KOPT-K1 (cell line): ENCODE data around the gene RP9.

ENCODE experiments used
- H3K27ac ChIP-seq: fragments of 200-600 bp; sonication (generic); 2 replicates; pipeline ENCODE4 v1.5.1; 2016; ENCODE audit warnings: antibody characterized with exemption, mild to moderate bottlenecking, low read depth, low read length; ENCODE audit not compliant: poor library complexity, severe bottlenecking
- H3K36me3 ChIP-seq: fragments of 200-600 bp; sonication (generic); 2 replicates; pipeline ENCODE4 v1.5.1; 2017; ENCODE audit warnings: antibody characterized with exemption, mild to moderate bottlenecking, low read length, moderate library complexity; ENCODE audit not compliant: insufficient read depth
- H3K9me3 ChIP-seq: fragments of 200-600 bp; sonication (generic); 2 replicates; pipeline ENCODE4 v1.5.1; 2017; ENCODE audit warnings: antibody characterized with exemption, low read length, mild to moderate bottlenecking; ENCODE audit not compliant: insufficient read depth, poor library complexity, severe bottlenecking

The RP9 gene

GRCh38 chr7:33061282-33061937 is 47.8 kb downstream of the RP9 start:
- peaks cover 15% of the 10 kb centered on the region; the same call in 1 of the 2 replicates for H3K36me3 ChIP-seq
- H3K27ac ChIP-seq = peak overlapping the region; percentile 80

GRCh38 chr7:33059635-33060034 is 49.6 kb downstream of the RP9 start:
- Histone ChIP-seq H3K9me3 (no peaks in the 10 kb centered on the region), H3K27ac (no peak overlapping the region), H3K36me3 (peaks cover 15% of the 10 kb centered on the region; the same call in 1 of the 2 replicates)

More at GRCh38 chr7:33061282-33061937, 47.8 kb downstream of the RP9 start:
- peaks cover 8% of the 10 kb centered on the region for H3K9me3 ChIP-seq

DNA sequence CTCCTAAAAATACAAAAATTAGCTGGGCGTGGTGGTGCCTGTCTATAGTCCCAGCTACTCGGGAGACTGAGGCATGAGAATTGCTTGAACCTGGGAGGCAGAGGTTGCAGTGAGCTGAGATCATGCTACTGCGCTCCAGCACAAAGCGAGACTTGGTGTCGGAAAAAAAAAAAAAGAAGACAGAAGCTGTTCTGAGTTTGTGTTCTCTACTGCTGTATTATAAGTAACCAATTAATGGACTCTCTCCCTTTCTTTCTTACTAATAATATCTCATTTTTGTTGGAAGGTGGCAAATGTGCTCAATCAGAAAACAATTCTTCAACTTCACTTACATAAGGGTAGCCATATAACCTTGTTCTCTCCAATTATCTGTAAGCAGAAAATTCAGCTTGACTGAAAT is 54.0 kb downstream of the RP9 start:
- Histone ChIP-seq H3K9me3 (no peaks in the 10 kb centered on the region), H3K27ac (no peak overlapping the region), H3K36me3 (peaks cover 15% of the 10 kb centered on the region; the same call in 1 of the 2 replicates)

DNA sequence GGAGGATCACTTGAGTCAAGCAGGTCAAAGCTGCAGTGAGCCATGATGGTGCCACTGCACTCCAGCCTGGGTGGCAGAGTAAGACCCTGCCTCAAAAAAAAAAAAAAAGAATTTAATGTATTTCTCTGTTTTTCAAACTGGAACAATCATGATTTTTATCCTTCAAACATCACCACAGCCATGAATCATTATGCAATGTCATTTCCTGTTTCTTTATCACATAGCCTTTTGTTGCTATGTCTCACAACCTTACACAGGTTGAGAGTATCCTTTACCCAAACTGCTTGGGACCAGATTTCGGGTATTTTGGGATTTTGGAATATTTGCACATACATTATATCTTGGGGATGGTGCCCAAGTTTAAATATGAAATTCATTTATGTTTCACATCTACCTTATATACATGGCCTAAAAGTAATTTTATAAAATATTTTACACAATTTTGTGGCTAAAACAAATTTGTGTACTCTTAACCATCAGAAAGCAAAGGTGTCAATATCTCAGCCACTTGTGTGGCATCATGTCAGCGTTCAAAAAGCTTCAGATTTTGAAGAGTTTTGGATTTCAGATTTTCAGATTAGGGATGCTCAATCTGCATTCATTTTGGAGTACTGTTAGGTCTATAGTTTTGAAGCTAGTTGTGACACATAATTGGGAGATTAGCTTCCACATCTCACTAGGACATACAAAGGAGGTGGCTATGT is 54.8 kb downstream of the RP9 start:
- no peaks in the 10 kb centered on the region for H3K9me3 ChIP-seq
- H3K27ac ChIP-seq = no peak overlapping the region
- peaks cover 9% of the 10 kb centered on the region; the same call in 1 of the 2 replicates for H3K36me3 ChIP-seq

- H3K27ac ChIP-seq = no peak overlapping the region
- no peaks in the 10 kb centered on the region for H3K9me3 ChIP-seq
- peaks cover 7% of the 10 kb centered on the region; the same call in 1 of the 2 replicates for H3K36me3 ChIP-seq
These were observed 55.5 kb downstream of the RP9 start for GRCh38 chr7:33053721-33054120.

- no peaks in the 10 kb centered on the region for H3K9me3 ChIP-seq
- no peaks in the 10 kb centered on the region; the same call in none of the 2 replicates for H3K36me3 ChIP-seq
- no peak overlapping the region for H3K27ac ChIP-seq
These were observed 58.5 kb downstream of the RP9 start for GRCh38 chr7:33050535-33051318.

GRCh38 chr7:33048704-33049103 is 60.5 kb downstream of the RP9 start:
- H3K9me3 ChIP-seq = no peaks in the 10 kb centered on the region
- no peaks in the 10 kb centered on the region; the same call in 1 of the 2 replicates for H3K36me3 ChIP-seq
- no peak overlapping the region for H3K27ac ChIP-seq

DNA sequence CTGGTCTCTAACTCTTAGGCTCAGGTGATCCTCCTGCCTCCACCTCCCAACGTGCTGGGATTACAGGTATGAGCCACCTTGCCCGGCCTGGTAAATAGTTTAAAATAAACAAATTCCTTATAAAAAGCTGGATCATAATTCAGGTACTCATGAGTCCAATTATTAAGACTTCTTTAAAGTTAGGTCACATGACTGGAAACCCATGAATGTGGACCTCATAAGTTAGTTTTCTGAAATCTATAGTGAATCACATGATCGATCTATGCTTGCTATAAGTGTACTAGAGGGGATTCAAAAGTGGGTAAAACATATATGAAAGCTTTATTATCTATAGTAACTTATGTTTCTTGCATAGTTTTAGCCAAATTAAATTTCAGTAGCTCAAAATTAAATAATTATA is 60.9 kb downstream of the RP9 start:
- Histone ChIP-seq H3K9me3 (no peaks in the 10 kb centered on the region), H3K27ac (no peak overlapping the region), H3K36me3 (no peaks in the 10 kb centered on the region; the same call in 1 of the 2 replicates)

DNA sequence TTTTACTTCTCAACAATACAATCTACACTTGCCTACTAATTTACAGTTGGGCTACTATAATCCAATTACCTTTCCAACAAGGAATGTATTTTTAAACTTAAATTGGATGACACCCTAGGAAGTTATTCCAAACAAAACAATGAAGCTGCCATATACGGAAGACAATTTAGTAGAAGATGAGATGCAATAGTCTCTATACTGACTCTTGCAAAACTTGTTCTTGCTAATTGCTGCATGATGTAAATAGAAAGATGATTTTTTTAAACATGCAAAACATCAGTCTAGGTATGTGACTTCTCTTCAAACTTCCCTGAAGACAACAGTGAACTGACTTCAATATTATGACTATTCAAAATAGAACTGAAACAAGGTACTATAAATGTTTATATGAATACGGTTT is 64.2 kb downstream of the RP9 start:
- Histone ChIP-seq H3K36me3 (no peaks in the 10 kb centered on the region; the same call in 1 of the 2 replicates), H3K27ac (no peak overlapping the region), H3K9me3 (no peaks in the 10 kb centered on the region)
